Right cardiac atrium (tissue), 5 donors: ENCODE results near the gene TOP3B. TPM values are rescaled to one million over a fixed set of nuclear protein-coding genes. Genes with fewer than 3 reads are reported as not detected.

Source experiments
- ATAC-seq, 2 donors: fragments of 200-7000 bp; cut with Tn5 transposase; one replicate each; pipeline versions ENCODE4 v1.8.0 to v1.9.1; 2020; ENCODE audit warnings: moderate library complexity in 2 of 2, mild to moderate bottlenecking in 1 of 2
- DNase-seq, 3 donors: peaks; one replicate each; pipeline ENCODE4 v3.0.0-alpha.2; 2020
- H3K27ac ChIP-seq: one replicate; pipeline ENCODE4 v1.5.1; 2013; ENCODE audit warnings: mild to moderate bottlenecking, low read length, control low read depth, moderate library complexity
- H3K27me3 ChIP-seq: one replicate; pipeline ENCODE4 v1.6.1; 2013; ENCODE audit not compliant: control insufficient read depth, insufficient read depth
- H3K4me1 ChIP-seq: one replicate; pipeline ENCODE4 v1.6.1; 2013; ENCODE audit warnings: low read length; ENCODE audit not compliant: control insufficient read depth, insufficient read depth
- H3K4me3 ChIP-seq: one replicate; pipeline ENCODE4 v1.5.1; 2013; ENCODE audit warnings: low read length, control low read depth
- H3K9me3 ChIP-seq: one replicate; pipeline ENCODE4 v1.6.1; 2013; ENCODE audit warnings: low read length; ENCODE audit not compliant: control insufficient read depth
- WGBS: extraction: QIAGEN DNeasy Blood & Tissue Kit; methylation state at CpG from one replicate; pipeline ENCODE4 v1.1.7; 2013; 5-methylcytosine and 5-hydroxymethylcytosine counted together
- intact Hi-C, 4 donors: fragments of 100-400 bp; cut with DNase I; formaldehyde crosslinking; loops; one replicate each; pipeline versions ENCODE4 v1.11.0 to v1.14.0; 2022 to 2023
- polyA plus RNA-seq: library from polyadenylated mRNA; stranded (reverse); fragments of 200-250 nt; gene quantifications from one replicate; pipeline ENCODE4 v1.2.3, GENCODE V29; 2013
- total RNA-seq, 4 donors: library from RNA; stranded (reverse); fragmentation: NEBNext Ultra II Directional; extraction: Animal tissue kit (Norgen Biotek cat#: 25700); gene quantifications; one replicate each; pipeline ENCODE4 v1.2.1, GENCODE V29; 2021
- donor health status: healthy with polysubstance abuse.
- donor health status: DM: no; HTN: yes; CAD: no.
- donor health status: DM: no; HTN: no; CAD: no.
- donor health status: DM: no; HTN: yes; CAD: no; lungs with severe emphysema.
- donor health status: DM: yes; HTN: yes; CAD: no.

TOP3B gene
- total and polyA plus RNA-seq, 5 donors, result 11.1 to 17.8 (median 12.8) TPM

DNA sequence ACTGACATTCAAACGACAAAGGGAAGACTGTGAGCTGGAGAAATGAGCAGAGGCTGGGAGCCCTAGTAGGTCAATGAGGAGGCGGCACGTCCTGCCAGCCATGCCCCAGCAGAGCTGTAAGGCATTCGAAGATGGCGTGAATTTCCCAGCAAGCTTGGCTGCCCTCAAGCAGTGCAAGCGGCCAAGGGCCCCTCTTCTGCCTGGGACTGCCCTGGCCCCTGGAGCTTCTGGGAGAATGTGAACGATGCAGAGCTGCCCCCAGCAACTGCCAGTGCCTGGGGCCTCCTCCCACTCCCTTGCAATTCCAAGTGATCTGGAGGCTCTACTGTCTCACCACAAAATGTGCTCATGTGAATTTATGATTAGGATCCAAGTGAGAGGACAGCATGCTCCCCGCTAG, 34.2 kb downstream of the TOP3B start:
- H3K27me3 ChIP-seq, result no peaks in the 10 kb centered on the region
- ATAC-seq, result no peak
- peaks cover 22% of the 10 kb centered on the region for H3K4me1 ChIP-seq
- H3K9me3 ChIP-seq, result no peaks in the 10 kb centered on the region
- WGBS, result 68% methylated on average over 8 of the region's 8 CpGs
- intact Hi-C loops, result no loop called here
- H3K27ac ChIP-seq, result peak overlapping the region; percentile 7
- no peak overlapping the region for H3K4me3 ChIP-seq
- DNase-seq, result no peak

- DNase-seq (peak in 2 of 3 donors; percentile 61 to 70), ATAC-seq (peak in 1 of 2 donors; percentile 22)
- Histone ChIP-seq H3K4me3 (no peak overlapping the region), H3K27ac (peak overlapping the region; percentile 29), H3K9me3 (no peaks in the 10 kb centered on the region), H3K4me1 (peaks cover 29% of the 10 kb centered on the region), H3K27me3 (no peaks in the 10 kb centered on the region)
- intact Hi-C loops, result no loop called here
- 45% methylated on average over 16 of the region's 16 CpGs for WGBS
Observed at GRCh38 chr22:21947040-21948014, 35.3 kb downstream of the TOP3B start.

DNA sequence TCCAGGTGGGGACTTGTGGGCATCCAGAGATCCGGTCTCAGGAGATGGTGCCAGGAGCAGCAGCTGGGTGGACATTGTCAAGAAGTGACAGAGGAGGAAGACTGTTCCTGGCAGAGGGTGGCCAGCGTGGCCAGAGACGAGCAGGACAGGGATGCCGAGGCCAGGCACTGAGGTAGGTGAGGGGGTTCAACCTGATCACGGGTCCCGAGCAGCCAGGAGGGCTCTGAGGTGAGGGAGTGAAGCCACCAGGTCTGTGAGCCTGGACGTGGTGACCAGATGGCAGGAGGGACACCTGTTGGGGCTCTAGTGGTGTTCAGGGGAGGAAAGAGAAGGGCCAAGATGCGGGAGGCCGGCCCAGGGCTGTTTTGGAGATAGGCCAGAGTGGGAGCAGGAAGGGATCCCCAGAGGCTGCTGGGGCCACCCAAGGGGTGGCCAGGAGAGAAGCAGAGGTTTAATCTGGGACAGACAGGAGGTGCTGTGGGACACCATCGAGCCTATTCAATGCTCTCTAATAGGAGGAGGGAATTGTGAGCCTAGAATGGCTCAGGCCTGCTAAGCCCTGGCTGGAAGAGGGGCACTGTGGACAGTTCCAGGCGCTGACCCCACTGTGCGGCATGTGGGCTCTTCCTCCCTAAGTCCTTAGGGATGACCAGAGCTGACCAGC, 36.2 kb downstream of the TOP3B start:
- peak overlapping the region; percentile 29 for H3K27ac ChIP-seq
- peaks cover 34% of the 10 kb centered on the region for H3K4me1 ChIP-seq
- no peaks in the 10 kb centered on the region for H3K9me3 ChIP-seq
- 81% methylated on average over 12 of the region's 12 CpGs for WGBS
- no peak overlapping the region for H3K4me3 ChIP-seq
- intact Hi-C loops, result no loop called here
- no peaks in the 10 kb centered on the region for H3K27me3 ChIP-seq
- DNase-seq (no peak), ATAC-seq (no peak)

- WGBS, result 88% methylated on average over 13 of the region's 13 CpGs
- ATAC-seq, result no peak
Observed at GRCh38 chr22:21945453-21946261, 36.9 kb downstream of the TOP3B start.

GRCh38 chr22:21944871-21945270, 37.7 kb downstream of the TOP3B start:
- 76% methylated on average over 7 of the region's 7 CpGs for WGBS
- no peak overlapping the region for H3K27ac ChIP-seq
- intact Hi-C loops, result loop anchor here in 1 of 4 donors (5.0 kb wide), 1 partner anchor 218 kb away; no protein-coding TSS in a partner anchor
- H3K4me3 ChIP-seq, result no peak overlapping the region
- DNase-seq (no peak), ATAC-seq (no peak)
- H3K4me1 ChIP-seq, result peaks cover 34% of the 10 kb centered on the region
- no peaks in the 10 kb centered on the region for H3K27me3 ChIP-seq
- no peaks in the 10 kb centered on the region for H3K9me3 ChIP-seq

More at GRCh38 chr22:21945453-21946261, 36.9 kb downstream of the TOP3B start:
- Histone ChIP-seq H3K27ac (peak overlapping the region; percentile 8), H3K4me1 (peaks cover 34% of the 10 kb centered on the region), H3K4me3 (no peak overlapping the region), H3K27me3 (no peaks in the 10 kb centered on the region), H3K9me3 (no peaks in the 10 kb centered on the region)
- DNase-seq, result peak in 1 of 3 donors; percentile 50
- intact Hi-C loops, result no loop called here

DNA sequence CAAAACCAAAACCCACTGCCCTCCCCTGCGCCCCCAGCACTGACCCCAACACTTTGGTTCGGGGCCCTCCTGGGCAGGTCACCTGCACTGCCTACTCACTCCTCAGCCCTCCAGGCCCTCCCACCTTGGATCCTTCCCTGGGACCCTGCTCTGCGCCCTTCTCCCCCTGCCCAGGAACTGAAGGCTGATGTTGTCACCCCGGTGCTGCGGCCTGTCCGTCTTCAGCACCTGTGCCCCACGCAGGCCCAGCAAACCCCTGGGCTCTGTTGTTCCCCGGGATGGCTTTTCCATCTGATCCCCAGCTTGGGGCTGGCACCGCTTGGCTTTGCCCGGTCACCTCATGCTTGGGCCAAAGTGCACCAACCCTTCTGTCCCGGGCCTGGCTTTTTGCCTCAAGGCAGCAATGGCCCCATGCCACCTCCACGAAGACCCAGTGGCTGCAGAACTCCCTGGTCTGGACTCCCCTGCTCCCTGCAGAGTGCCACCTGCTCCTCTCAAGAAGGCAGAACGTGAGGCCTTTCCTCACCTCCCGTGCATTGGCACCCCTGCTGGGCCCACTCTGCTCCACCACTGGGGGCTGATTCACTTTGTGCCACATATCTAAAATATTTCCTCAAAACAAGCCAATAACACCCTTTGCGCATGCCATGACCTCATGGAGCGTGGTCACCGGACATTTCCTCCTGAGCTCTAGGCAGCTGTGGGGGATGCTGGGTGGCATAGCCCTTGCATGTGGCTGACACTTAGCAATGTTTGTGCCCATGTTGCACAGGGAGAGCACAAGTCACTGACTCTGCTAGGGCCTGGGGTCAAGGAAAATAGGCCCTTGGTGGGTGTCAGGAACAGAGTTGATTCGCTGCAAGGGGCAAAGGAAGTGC, 38.8 kb downstream of the TOP3B start:
- peak overlapping the region; percentile 54 for H3K27ac ChIP-seq
- peaks cover 32% of the 10 kb centered on the region for H3K4me1 ChIP-seq
- no peak for ATAC-seq
- H3K4me3 ChIP-seq, result no peak overlapping the region
- no peaks in the 10 kb centered on the region for H3K27me3 ChIP-seq
- WGBS, result 84% methylated on average over 18 of the region's 18 CpGs
- H3K9me3 ChIP-seq, result no peaks in the 10 kb centered on the region
- DNase-seq, result no peak
- intact Hi-C loops, result loop anchor here in 1 of 4 donors (5.0 kb wide), 1 partner anchor 217 kb away; no protein-coding TSS in a partner anchor

GRCh38 chr22:21942407-21943343, 39.9 kb downstream of the TOP3B start:
- 17% methylated on average over 19 of the region's 19 CpGs for WGBS

GRCh38 chr22:21941921-21942320, 40.7 kb downstream of the TOP3B start:
- H3K4me1 ChIP-seq, result peaks cover 33% of the 10 kb centered on the region
- ATAC-seq (no peak), DNase-seq (peak in 1 of 3 donors; percentile 56)
- no peaks in the 10 kb centered on the region for H3K27me3 ChIP-seq
- H3K9me3 ChIP-seq, result no peaks in the 10 kb centered on the region
- H3K4me3 ChIP-seq, result no peak overlapping the region
- intact Hi-C loops, result loop anchor here in 1 of 4 donors (5.0 kb wide), 1 partner anchor 215 kb away; no protein-coding TSS in a partner anchor
- 70% methylated on average over 8 of the region's 8 CpGs for WGBS
- H3K27ac ChIP-seq, result peak overlapping the region; percentile 83

More at GRCh38 chr22:21942407-21943343, 39.9 kb downstream of the TOP3B start:
- H3K27ac ChIP-seq, result peak overlapping the region; percentile 54
- ATAC-seq, result peak; percentile 65 to 85
- H3K9me3 ChIP-seq, result no peaks in the 10 kb centered on the region
- H3K4me3 ChIP-seq, result no peak overlapping the region
- no peaks in the 10 kb centered on the region for H3K27me3 ChIP-seq
- H3K4me1 ChIP-seq, result peaks cover 29% of the 10 kb centered on the region
- intact Hi-C loops, result loop anchor here in 1 of 4 donors (5.0 kb wide), 1 partner anchor 215 kb away; no protein-coding TSS in a partner anchor
- DNase-seq, result peak; percentile 95 to 96 (median 95)

DNA sequence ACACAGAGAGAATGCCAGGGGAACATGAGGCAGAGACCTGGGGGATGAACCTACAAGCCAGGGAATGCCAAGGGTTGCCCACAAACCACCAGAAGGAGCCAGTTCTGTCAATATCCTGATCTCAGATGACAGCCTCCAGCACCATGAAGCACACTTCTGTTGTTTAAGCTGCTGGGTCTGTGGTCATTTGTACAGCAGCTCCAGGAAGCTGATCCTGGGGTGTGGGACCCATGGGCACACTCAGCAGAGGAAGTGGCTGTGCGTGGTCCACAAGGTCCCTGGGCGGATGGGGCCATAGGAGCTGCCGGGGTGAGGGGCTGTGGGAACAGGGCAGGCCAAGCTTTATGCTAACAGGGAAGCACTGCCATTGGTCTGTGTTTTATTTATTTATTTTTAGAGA, 42.1 kb downstream of the TOP3B start:
- ATAC-seq (no peak), DNase-seq (peak in 2 of 3 donors; percentile 63 to 71)
- peaks cover 35% of the 10 kb centered on the region for H3K4me1 ChIP-seq
- no peaks in the 10 kb centered on the region for H3K9me3 ChIP-seq
- H3K27me3 ChIP-seq, result no peaks in the 10 kb centered on the region
- H3K27ac ChIP-seq, result peak overlapping the region; percentile 43
- WGBS, result 65% methylated on average over 3 of the region's 3 CpGs
- intact Hi-C loops, result loop anchor here in 1 of 4 donors (5.0 kb wide), 1 partner anchor 213 kb away; no protein-coding TSS in a partner anchor
- H3K4me3 ChIP-seq, result no peak overlapping the region
